ENCODE data around the gene SH3PXD2A. TPM values are rescaled to one million over a fixed set of nuclear protein-coding genes. Genes with fewer than 3 reads are reported as not detected.
A peak's percentile ranks its signal among the peaks of the same experiment; 100 is the strongest.

SH3PXD2A gene
- total and polyA plus RNA-seq, 3 donors from 2014 or later: 10.8 to 12.1 (median 12.0) TPM

- Histone ChIP-seq H3K27ac (peak overlapping the region in 1 of 2 donors; percentile 21), H3K4me3 (no peak overlapping the region), H3K27me3 (no peaks in the 10 kb centered on the region), H3K36me3 (ENCODE audit: low read depth, missing control alignments) (no peaks in the 10 kb centered on the region), H3K4me1 (peaks cover 23% of the 10 kb centered on the region), H3K9me3 (no peaks in the 10 kb centered on the region)
- TF ChIP-seq CTCF (IDR thresholded peaks at IDR 0.05) (no peak), POLR2A (IDR thresholded peaks at IDR 0.05) (no peak)
- 81 to 91% methylated on average over 4 of the region's 4 CpGs for WGBS, 2 donors
- DNase-seq: no peak
- intact Hi-C loops (cut with DNase I; ENCODE audit: low total_unique reads): no loop called here
Measured at GRCh38 chr10:103890194-103890658, 34.9 kb upstream of the SH3PXD2A start.

GRCh38 chr10:103889121-103889720, 33.8 kb upstream of the SH3PXD2A start:
- H3K4me1 ChIP-seq: peaks cover 16% of the 10 kb centered on the region
- no peaks in the 10 kb centered on the region for H3K36me3 ChIP-seq (ENCODE audit: low read depth, missing control alignments)
- H3K4me3 ChIP-seq: no peak overlapping the region
- intact Hi-C loops (cut with DNase I; ENCODE audit: low total_unique reads): no loop called here
- no peaks in the 10 kb centered on the region for H3K9me3 ChIP-seq
- peak overlapping the region; percentile 6 to 46 for H3K27ac ChIP-seq
- WGBS, 2 donors: 39 to 46% methylated on average over 2 of the region's 2 CpGs
- no peak for DNase-seq
- H3K27me3 ChIP-seq: no peaks in the 10 kb centered on the region
- TF ChIP-seq POLR2A (IDR thresholded peaks at IDR 0.05) (no peak), CTCF (IDR thresholded peaks at IDR 0.05) (no peak)

GRCh38 chr10:103888113-103888841, 32.9 kb upstream of the SH3PXD2A start:
- intact Hi-C loops (cut with DNase I; ENCODE audit: low total_unique reads): no loop called here
- TF ChIP-seq CTCF (IDR thresholded peaks at IDR 0.05) (peak; percentile 82 to 92 (median 83)), POLR2A (IDR thresholded peaks at IDR 0.05) (no peak)
- Histone ChIP-seq H3K4me1 (peaks cover 12% of the 10 kb centered on the region), H3K9me3 (no peaks in the 10 kb centered on the region), H3K4me3 (no peak overlapping the region), H3K27me3 (no peaks in the 10 kb centered on the region), H3K36me3 (ENCODE audit: low read depth, missing control alignments) (no peaks in the 10 kb centered on the region), H3K27ac (peak overlapping the region in 1 of 2 donors; percentile 46)
- 27 to 34% methylated on average over 6 of the region's 6 CpGs for whole genome bisulfite sequencing, 2 donors
- no peak for DNase-seq

- TF ChIP-seq POLR2A (IDR thresholded peaks at IDR 0.05) (no peak), CTCF (IDR thresholded peaks at IDR 0.05) (no peak)
- Histone ChIP-seq H3K27me3 (no peaks in the 10 kb centered on the region), H3K4me3 (no peak overlapping the region), H3K9me3 (no peaks in the 10 kb centered on the region), H3K36me3 (ENCODE audit: low read depth, missing control alignments) (no peaks in the 10 kb centered on the region), H3K4me1 (peaks cover 12% of the 10 kb centered on the region), H3K27ac (peak overlapping the region in 1 of 2 donors; percentile 15)
- no peak for DNase-seq
- 69 to 72% methylated on average over 6 of the region's 6 CpGs for WGBS, 2 donors
- intact Hi-C loops (cut with DNase I; ENCODE audit: low total_unique reads): no loop called here
Measured at GRCh38 chr10:103885617-103886016, 30.2 kb upstream of the SH3PXD2A start.
